ENCODE results near the gene GNL3.

DNA sequence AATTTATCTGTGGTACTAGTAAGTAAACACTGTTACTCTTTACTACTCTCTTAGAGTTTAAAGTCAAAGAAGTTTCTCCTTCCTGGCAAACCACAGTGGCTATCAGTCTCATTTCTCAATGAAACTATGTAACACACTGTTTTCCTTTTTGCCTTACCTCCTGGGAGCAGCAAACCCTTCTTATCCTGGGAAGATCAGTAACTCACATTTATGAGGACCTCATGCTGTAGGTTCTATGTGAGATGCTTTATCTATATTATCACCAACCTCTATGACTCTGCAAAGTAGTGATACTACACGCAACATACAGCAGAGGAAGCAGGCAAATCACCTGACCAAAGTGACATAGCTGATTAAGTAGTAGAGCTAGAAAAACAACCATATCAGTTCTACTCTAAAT, 35.4 kb upstream of the GNL3 start:
- TF ChIP-seq NR2F2 (IDR thresholded peaks at IDR 0.05) (no peak), YY1 (IDR thresholded peaks at IDR 0.05) (no peak), TAF1 (conservative IDR thresholded peaks at IDR 0.05) (no peak)
- TF ChIP-seq, protein P1, sequence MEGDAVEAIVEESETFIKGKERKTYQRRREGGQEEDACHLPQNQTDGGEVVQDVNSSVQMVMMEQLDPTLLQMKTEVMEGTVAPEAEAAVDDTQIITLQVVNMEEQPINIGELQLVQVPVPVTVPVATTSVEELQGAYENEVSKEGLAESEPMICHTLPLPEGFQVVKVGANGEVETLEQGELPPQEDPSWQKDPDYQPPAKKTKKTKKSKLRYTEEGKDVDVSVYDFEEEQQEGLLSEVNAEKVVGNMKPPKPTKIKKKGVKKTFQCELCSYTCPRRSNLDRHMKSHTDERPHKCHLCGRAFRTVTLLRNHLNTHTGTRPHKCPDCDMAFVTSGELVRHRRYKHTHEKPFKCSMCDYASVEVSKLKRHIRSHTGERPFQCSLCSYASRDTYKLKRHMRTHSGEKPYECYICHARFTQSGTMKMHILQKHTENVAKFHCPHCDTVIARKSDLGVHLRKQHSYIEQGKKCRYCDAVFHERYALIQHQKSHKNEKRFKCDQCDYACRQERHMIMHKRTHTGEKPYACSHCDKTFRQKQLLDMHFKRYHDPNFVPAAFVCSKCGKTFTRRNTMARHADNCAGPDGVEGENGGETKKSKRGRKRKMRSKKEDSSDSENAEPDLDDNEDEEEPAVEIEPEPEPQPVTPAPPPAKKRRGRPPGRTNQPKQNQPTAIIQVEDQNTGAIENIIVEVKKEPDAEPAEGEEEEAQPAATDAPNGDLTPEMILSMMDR (IDR thresholded peaks at IDR 0.05; ENCODE audit: low read depth, low read length, missing input control): no peak
- TF ChIP-seq, protein P2, sequence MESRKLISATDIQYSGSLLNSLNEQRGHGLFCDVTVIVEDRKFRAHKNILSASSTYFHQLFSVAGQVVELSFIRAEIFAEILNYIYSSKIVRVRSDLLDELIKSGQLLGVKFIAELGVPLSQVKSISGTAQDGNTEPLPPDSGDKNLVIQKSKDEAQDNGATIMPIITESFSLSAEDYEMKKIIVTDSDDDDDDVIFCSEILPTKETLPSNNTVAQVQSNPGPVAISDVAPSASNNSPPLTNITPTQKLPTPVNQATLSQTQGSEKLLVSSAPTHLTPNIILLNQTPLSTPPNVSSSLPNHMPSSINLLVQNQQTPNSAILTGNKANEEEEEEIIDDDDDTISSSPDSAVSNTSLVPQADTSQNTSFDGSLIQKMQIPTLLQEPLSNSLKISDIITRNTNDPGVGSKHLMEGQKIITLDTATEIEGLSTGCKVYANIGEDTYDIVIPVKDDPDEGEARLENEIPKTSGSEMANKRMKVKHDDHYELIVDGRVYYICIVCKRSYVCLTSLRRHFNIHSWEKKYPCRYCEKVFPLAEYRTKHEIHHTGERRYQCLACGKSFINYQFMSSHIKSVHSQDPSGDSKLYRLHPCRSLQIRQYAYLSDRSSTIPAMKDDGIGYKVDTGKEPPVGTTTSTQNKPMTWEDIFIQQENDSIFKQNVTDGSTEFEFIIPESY (IDR thresholded peaks at IDR 0.05): no peak

Data from liver (tissue), 3 donors.